Astrocyte (in vitro differentiated cells and primary cell): Measurements from ENCODE around the gene TNFRSF13B.

Experiments used
- EZH2 ChIP-seq: IDR thresholded peaks from 2 replicates; pipeline ENCODE4 v1.6.1; 2012; ENCODE audit warnings: mild to moderate bottlenecking, low read length, inconsistent platforms; ENCODE audit not compliant: insufficient read depth
- TF ChIP-seq, protein P1 (sequence below): IDR thresholded peaks from 2 replicates; pipeline ENCODE4 v1.5.1; 2011; ENCODE audit warnings: low read depth, mild to moderate bottlenecking, inconsistent platforms, low read length, moderate library complexity; ENCODE audit not compliant: insufficient read depth

DNA sequence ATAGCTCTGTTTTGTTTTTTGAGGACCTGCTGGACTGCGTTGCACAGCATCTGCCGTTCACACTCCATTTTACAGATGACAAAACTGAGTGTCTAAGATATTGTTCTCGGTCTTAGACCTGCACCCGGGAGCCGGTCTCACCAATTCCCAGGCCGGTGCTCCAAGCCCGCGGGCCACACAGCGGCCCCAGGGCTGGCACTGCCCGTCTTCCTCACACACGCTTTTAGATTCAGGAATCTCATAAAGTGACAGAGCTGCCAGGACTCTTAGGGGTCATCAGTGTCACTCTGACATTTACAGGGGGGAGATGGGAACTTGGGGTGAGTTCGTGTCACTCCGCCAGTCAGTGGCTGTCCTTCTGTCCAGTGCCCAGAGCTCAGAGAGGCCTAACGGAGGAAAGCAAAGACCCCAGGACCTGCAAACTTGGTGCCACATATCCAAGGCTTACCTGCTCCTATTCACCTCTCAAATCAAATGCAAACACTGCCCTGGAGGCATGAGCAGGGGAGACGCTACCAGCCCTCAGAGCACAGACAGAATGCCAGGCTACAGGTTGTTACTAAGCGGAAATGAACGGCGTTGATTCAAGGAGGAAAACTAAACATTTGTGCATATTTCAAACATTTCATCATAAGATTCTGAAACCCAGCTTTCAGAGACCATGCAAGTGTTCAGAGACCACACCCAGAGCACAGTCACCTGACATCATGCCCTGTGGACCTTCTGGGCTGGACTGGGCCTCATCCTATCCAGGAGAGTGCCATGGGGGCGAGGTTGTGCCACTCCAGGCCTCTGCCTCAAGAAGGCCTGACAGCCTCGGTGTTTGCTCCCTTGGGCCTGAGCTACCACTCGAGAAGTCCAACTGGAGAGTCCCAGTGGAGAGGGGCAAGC, 29.5 kb downstream of the TNFRSF13B start:
- TF ChIP-seq, protein P1, sequence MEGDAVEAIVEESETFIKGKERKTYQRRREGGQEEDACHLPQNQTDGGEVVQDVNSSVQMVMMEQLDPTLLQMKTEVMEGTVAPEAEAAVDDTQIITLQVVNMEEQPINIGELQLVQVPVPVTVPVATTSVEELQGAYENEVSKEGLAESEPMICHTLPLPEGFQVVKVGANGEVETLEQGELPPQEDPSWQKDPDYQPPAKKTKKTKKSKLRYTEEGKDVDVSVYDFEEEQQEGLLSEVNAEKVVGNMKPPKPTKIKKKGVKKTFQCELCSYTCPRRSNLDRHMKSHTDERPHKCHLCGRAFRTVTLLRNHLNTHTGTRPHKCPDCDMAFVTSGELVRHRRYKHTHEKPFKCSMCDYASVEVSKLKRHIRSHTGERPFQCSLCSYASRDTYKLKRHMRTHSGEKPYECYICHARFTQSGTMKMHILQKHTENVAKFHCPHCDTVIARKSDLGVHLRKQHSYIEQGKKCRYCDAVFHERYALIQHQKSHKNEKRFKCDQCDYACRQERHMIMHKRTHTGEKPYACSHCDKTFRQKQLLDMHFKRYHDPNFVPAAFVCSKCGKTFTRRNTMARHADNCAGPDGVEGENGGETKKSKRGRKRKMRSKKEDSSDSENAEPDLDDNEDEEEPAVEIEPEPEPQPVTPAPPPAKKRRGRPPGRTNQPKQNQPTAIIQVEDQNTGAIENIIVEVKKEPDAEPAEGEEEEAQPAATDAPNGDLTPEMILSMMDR = no peak
- no peak for TF ChIP-seq EZH2
